Loucy (cell line): ENCODE measurements around the gene FOXD4.
"Not testable (repeated sequence)": the region's sequence is repeated elsewhere in the genome, so short reads cannot be mapped to it uniquely, and the experiment has no call there.

ENCODE experiments used
- EZH2phosphoT487 ChIP-seq: fragments of 200-600 bp; IDR thresholded peaks from 2 replicates; pipeline ENCODE4 v1.6.1; 2018; ENCODE audit warnings: antibody characterized with exemption, mild to moderate bottlenecking, moderate library complexity, borderline replicate concordance
- TF ChIP-seq, protein P1 (sequence below): fragments of 200-600 bp; sonication (generic); conservative IDR thresholded peaks from 2 replicates; pipeline ENCODE4 v1.5.1; 2014; ENCODE audit warnings: mild to moderate bottlenecking, antibody characterized with exemption, low read length

DNA sequence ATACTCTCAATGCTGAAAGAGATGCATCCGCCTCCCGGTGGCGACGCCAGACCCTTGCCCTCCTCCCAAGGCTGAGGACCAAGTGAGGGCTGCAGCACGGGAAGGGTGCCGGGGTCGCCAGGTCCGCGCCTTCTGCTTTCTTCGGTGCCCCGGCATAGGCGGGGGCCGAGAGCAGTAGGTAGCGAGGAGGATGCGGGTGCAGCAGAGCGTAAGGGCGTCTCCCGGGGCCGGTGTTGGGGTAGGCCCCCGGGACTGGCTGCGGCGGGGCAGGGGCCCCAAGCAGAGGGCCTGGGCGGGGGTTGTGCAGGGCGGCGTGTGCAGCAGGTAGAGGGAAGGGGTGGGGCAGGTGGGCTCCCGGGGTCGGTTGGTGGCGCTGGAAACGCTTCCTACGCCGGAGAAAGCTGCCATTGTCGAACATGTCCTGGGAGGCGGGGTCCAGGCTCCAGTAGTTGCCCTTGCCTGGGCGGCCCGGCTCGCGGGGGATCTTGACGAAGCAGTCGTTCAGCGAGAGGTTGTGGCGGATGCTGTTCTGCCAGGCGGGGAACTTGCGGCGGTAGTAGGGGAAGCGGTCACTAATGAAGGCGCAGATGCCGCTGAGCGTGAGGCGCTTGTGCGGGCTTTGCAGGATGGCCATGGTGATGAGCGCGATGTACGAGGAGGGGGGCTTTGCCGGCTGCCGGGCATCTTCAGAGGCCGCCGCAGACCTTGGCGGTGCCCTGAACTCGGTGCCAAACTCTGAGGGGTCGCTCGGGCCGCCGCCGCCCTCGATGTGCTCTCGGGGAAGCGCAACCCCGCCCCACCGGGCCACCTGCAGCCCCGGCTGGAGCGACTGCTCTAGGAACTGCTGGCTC is 848 bp downstream of the FOXD4 start:
- TF ChIP-seq, protein P1, sequence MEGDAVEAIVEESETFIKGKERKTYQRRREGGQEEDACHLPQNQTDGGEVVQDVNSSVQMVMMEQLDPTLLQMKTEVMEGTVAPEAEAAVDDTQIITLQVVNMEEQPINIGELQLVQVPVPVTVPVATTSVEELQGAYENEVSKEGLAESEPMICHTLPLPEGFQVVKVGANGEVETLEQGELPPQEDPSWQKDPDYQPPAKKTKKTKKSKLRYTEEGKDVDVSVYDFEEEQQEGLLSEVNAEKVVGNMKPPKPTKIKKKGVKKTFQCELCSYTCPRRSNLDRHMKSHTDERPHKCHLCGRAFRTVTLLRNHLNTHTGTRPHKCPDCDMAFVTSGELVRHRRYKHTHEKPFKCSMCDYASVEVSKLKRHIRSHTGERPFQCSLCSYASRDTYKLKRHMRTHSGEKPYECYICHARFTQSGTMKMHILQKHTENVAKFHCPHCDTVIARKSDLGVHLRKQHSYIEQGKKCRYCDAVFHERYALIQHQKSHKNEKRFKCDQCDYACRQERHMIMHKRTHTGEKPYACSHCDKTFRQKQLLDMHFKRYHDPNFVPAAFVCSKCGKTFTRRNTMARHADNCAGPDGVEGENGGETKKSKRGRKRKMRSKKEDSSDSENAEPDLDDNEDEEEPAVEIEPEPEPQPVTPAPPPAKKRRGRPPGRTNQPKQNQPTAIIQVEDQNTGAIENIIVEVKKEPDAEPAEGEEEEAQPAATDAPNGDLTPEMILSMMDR, result not testable (repeated sequence)
- TF ChIP-seq EZH2phosphoT487, result not testable (repeated sequence)
